Measurements from ENCODE around the gene OR51E1. TPM values are rescaled to one million over a fixed set of nuclear protein-coding genes. Genes with fewer than 3 reads are reported as not detected.

OR51E1 gene
- total RNA-seq, 2 experiments from 2014 or later: 0.09 TPM; not detected in 1

DNA sequence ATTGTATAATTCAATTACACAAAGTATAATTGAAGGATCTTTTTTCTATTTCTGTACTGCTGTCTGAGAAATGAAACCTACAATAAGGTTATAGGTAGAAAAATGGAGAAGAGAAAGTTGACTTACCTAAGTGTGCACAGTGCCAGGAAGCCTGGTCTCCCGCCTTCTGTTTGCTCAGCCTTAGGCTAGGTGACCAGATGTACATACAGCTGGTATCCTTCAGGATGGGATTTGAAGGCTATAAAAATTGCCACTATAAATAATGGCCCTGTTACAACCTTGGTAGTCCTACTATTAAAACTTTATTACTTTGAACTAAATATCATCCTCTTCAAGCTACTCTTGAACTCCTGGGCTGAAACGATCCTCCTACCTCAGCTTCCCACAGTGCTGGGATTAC is 34.2 kb downstream of the OR51E1 start:
- ChIA-PET CTCF (ENCODE audit: unreplicated experiment) (no interaction called here), POLR2A (no interaction called here)
- no peaks in the 10 kb centered on the region for H3K79me2 ChIP-seq (ENCODE audit: insufficient read depth, low read depth, low read length)
- no TSS peak for BruUV-seq (replicated peaks)
- intact Hi-C loops (cut with micrococcal nuclease; ENCODE audit: unreplicated experiment): no loop called here
- H3K27ac ChIP-seq (ENCODE audit: low read depth, low read length, poor library complexity, severe bottlenecking): no peak overlapping the region
- H4K20me1 ChIP-seq (ENCODE audit: insufficient read depth, low read length): no peaks in the 10 kb centered on the region
- DNase-seq (ENCODE audit: low spot score): no peak
- no peaks in the 10 kb centered on the region for H3K9me3 ChIP-seq (ENCODE audit: low read length)
- H3K36me3 ChIP-seq (ENCODE audit: insufficient read depth, low read length): no peaks in the 10 kb centered on the region
- H3K4me1 ChIP-seq (ENCODE audit: insufficient read depth, low read length, poor library complexity, severe bottlenecking): no peaks in the 10 kb centered on the region
- H2AFZ ChIP-seq (ENCODE audit: low read length): no peak overlapping the region
- H3K4me2 ChIP-seq (ENCODE audit: low read length): no peak overlapping the region
- TF ChIP-seq EZH2phosphoT487 (IDR thresholded peaks at IDR 0.05; ENCODE audit: borderline replicate concordance, low read depth, low read length): no peak
- TF ChIP-seq, protein P1, sequence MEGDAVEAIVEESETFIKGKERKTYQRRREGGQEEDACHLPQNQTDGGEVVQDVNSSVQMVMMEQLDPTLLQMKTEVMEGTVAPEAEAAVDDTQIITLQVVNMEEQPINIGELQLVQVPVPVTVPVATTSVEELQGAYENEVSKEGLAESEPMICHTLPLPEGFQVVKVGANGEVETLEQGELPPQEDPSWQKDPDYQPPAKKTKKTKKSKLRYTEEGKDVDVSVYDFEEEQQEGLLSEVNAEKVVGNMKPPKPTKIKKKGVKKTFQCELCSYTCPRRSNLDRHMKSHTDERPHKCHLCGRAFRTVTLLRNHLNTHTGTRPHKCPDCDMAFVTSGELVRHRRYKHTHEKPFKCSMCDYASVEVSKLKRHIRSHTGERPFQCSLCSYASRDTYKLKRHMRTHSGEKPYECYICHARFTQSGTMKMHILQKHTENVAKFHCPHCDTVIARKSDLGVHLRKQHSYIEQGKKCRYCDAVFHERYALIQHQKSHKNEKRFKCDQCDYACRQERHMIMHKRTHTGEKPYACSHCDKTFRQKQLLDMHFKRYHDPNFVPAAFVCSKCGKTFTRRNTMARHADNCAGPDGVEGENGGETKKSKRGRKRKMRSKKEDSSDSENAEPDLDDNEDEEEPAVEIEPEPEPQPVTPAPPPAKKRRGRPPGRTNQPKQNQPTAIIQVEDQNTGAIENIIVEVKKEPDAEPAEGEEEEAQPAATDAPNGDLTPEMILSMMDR (conservative IDR thresholded peaks at IDR 0.05; ENCODE audit: low read length): no peak
- H3K4me3 ChIP-seq (ENCODE audit: low read depth, low read length, poor library complexity, severe bottlenecking): no peak overlapping the region
- H3K9me2 ChIP-seq (ENCODE audit: insufficient read depth, low read length): no peaks in the 10 kb centered on the region

DNA sequence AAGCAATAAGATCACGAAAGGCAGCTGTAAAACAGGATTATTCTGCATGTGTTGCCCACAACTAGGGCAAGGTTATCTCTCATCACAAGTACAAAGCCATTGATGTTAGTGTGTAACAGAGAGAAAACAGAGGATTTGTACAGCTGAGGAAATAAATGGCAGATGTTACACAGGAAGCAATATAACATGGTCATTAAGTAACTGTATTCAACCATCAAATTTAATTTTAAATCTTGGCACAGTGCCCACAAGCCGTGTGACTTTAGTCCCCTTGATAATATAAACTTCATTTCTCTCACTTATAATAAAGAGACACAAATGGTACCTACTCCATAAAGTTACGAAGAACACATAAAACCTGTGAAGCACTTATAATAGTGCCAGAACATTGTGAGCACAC is 36.6 kb downstream of the OR51E1 start:
- intact Hi-C loops (cut with micrococcal nuclease; ENCODE audit: unreplicated experiment): no loop called here
- Histone ChIP-seq H3K27ac (ENCODE audit: low read depth, low read length, poor library complexity, severe bottlenecking) (no peak overlapping the region), H4K20me1 (ENCODE audit: insufficient read depth, low read length) (no peaks in the 10 kb centered on the region), H3K4me1 (ENCODE audit: insufficient read depth, low read length, poor library complexity, severe bottlenecking) (no peaks in the 10 kb centered on the region), H2AFZ (ENCODE audit: low read length) (no peak overlapping the region), H3K79me2 (ENCODE audit: insufficient read depth, low read depth, low read length) (no peaks in the 10 kb centered on the region), H3K9me3 (ENCODE audit: low read length) (no peaks in the 10 kb centered on the region), H3K9me2 (ENCODE audit: insufficient read depth, low read length) (no peaks in the 10 kb centered on the region), H3K36me3 (ENCODE audit: insufficient read depth, low read length) (no peaks in the 10 kb centered on the region), H3K4me2 (ENCODE audit: low read length) (no peak overlapping the region), H3K4me3 (ENCODE audit: low read depth, low read length, poor library complexity, severe bottlenecking) (no peak overlapping the region)
- TF ChIP-seq, protein P1 (conservative IDR thresholded peaks at IDR 0.05; ENCODE audit: low read length): no peak
- TF ChIP-seq EZH2phosphoT487 (IDR thresholded peaks at IDR 0.05; ENCODE audit: borderline replicate concordance, low read depth, low read length): no peak
- DNase-seq (ENCODE audit: low spot score): no peak
- ChIA-PET POLR2A (no interaction called here), CTCF (ENCODE audit: unreplicated experiment) (no interaction called here)
- no TSS peak for BruUV-seq (replicated peaks)

DNA sequence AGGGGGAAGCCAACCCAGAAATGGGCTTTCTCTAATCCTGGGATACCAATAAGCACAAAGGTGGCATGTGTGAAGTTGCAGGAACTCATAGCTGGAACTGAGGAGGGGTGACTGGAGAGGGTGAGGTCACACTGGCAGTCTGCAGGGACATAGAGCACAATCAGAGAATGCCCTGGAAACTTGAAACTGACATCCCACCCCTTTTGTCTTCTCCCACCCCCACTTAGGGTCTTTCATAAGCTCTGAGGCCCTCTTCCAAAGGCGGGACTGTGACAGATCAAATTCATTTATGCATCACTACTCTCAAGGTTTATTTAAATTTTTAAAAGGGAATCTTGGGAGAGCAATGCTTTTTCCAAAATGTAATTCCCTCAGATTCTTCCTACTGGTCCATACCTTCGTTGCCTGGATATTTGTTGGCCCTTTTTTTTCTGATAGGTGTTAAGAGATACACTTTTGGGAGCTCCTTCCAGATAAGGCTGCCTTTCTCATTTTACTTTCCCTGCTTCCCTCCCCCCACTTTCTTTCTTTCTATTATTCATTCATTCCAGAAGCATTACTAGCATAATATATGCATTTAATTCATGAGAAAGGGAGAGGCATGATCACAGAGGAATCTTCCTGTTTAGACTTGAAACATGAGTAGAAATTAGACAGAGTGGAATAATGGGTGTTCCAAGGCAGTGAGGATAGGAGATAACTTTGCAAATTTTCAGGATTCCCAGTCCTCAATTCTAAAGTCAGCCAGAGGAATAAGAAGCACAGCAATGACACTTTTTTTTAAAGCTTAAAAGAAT is 39.0 kb downstream of the OR51E1 start:
- H3K79me2 ChIP-seq (ENCODE audit: insufficient read depth, low read depth, low read length): no peaks in the 10 kb centered on the region
- ChIA-PET POLR2A (interaction anchor here (0.6 kb wide), 1 partner anchor 184 kb away, joined by 3 read pairs; no protein-coding TSS in a partner anchor), CTCF (ENCODE audit: unreplicated experiment) (no interaction called here)
- no peaks in the 10 kb centered on the region for H4K20me1 ChIP-seq (ENCODE audit: insufficient read depth, low read length)
- DNase-seq (ENCODE audit: low spot score): no peak
- no peak overlapping the region for H3K4me3 ChIP-seq (ENCODE audit: low read depth, low read length, poor library complexity, severe bottlenecking)
- H3K4me1 ChIP-seq (ENCODE audit: insufficient read depth, low read length, poor library complexity, severe bottlenecking): no peaks in the 10 kb centered on the region
- no peaks in the 10 kb centered on the region for H3K36me3 ChIP-seq (ENCODE audit: insufficient read depth, low read length)
- BruUV-seq (replicated peaks): no TSS peak
- H3K27ac ChIP-seq (ENCODE audit: low read depth, low read length, poor library complexity, severe bottlenecking): no peak overlapping the region
- H3K4me2 ChIP-seq (ENCODE audit: low read length): no peak overlapping the region
- intact Hi-C loops (cut with micrococcal nuclease; ENCODE audit: unreplicated experiment): no loop called here
- H2AFZ ChIP-seq (ENCODE audit: low read length): no peak overlapping the region
- TF ChIP-seq, protein P1 (conservative IDR thresholded peaks at IDR 0.05; ENCODE audit: low read length): no peak
- TF ChIP-seq EZH2phosphoT487 (IDR thresholded peaks at IDR 0.05; ENCODE audit: borderline replicate concordance, low read depth, low read length): no peak
- no peaks in the 10 kb centered on the region for H3K9me3 ChIP-seq (ENCODE audit: low read length)
- H3K9me2 ChIP-seq (ENCODE audit: insufficient read depth, low read length): no peaks in the 10 kb centered on the region

Measured in OCI-LY7 (cell line).